ENCODE results near the gene GLT1D1.
"Not testable (repeated sequence)": the region's sequence is repeated elsewhere in the genome, so short reads cannot be mapped to it uniquely, and the experiment has no call there.

GLT1D1 gene

DNA sequence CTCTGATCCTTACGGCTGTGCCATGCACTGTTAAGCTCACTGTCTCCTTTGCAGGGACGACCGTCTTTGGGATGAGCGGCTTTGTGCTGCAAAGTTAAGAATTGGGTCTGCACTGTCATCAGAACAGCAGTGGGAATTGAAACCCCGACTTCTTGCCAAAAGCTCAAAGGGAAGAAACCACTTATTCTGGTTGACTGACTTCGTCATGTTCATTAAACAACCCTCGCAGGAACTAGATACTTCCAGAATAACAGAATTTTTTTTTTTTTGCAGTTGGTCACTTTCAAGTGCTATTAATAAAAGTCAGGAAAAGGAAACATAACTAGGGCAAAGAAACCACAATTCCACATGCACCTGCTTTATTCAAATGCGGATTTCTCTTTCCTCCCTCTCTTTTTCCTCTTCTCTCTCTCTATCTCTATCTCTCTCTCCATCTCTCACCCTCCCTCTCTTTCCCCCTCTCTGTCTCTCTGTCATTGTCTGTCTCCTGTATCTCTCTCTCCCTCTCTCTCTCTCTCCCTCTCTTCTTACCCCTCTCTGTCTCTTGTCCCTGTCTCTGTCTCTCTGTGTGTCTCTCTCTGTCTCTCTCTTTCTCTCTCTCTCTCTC is 12.3 kb upstream of the GLT1D1 start:
- no peak for DNase-seq
- H3K27me3 ChIP-seq, result no peaks in the 10 kb centered on the region
- H3K4me3 ChIP-seq (ENCODE audit: low read depth, low read length), result no peak overlapping the region
- H3K36me3 ChIP-seq, result no peaks in the 10 kb centered on the region
- H3K9me3 ChIP-seq, result no peaks in the 10 kb centered on the region
- H3K4me1 ChIP-seq, result no peaks in the 10 kb centered on the region
- TF ChIP-seq CTCF (IDR thresholded peaks at IDR 0.05; ENCODE audit: low read depth, low read length), result no peak

DNA sequence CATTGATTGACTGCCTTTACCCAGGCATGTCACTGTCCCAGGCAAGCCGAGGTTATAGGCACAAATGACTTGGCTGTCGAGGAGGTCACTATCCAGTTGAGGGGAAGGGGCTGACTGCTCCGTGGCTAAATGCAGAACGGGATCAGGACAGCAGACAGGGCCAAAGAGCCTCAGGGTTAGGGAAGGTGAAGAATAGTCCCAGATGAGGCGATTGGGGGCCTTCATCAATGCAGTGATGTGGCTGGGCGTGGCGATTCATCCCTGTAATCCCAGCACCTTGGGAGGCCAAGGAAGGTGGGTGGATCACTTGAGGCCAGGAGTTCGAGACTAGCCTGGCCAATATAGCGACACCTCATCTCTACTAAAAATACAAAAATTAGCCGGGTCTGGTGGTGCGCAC is 10.7 kb upstream of the GLT1D1 start:
- Histone ChIP-seq H3K9me3 (no peaks in the 10 kb centered on the region), H3K4me1 (no peaks in the 10 kb centered on the region), H3K27me3 (no peaks in the 10 kb centered on the region), H3K36me3 (no peaks in the 10 kb centered on the region), H3K4me3 (ENCODE audit: low read depth, low read length) (no peak overlapping the region)
- DNase-seq, result no peak
- no peak for TF ChIP-seq CTCF (IDR thresholded peaks at IDR 0.05; ENCODE audit: low read depth, low read length)

DNA sequence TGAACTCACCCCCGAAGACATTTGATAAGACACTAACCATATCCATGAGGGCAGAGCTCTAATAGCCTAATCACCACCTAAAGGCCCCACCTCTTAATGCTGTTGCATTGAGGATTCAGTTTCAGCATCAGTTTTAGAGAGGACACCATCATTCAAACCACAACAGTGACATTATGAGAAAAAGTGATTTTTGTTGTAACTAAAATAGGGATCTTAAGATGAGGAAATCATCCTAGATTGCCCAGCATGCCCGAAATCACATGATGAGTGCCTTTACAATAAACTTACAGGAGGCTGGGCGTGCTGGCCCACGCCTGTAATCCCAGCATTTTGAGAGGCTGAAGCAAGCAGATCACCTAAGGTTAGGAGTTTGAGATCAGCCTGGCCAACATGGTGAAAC is 9.7 kb upstream of the GLT1D1 start:
- Histone ChIP-seq H3K4me3 (ENCODE audit: low read depth, low read length) (no peak overlapping the region), H3K9me3 (no peaks in the 10 kb centered on the region), H3K27me3 (no peaks in the 10 kb centered on the region), H3K36me3 (no peaks in the 10 kb centered on the region), H3K4me1 (no peaks in the 10 kb centered on the region)
- DNase-seq, result no peak
- no peak for TF ChIP-seq CTCF (IDR thresholded peaks at IDR 0.05; ENCODE audit: low read depth, low read length)

- no peak for DNase-seq
- no peaks in the 10 kb centered on the region for H3K27me3 ChIP-seq
Observed at GRCh38 chr12:128844031-128844635, 9.1 kb upstream of the GLT1D1 start.

GRCh38 chr12:128846671-128847070 is 6.6 kb upstream of the GLT1D1 start:
- DNase-seq; H3K4me1 ChIP-seq; H3K36me3 ChIP-seq; H3K9me3 ChIP-seq; H3K4me3 ChIP-seq (ENCODE audit: low read depth, low read length); H3K27me3 ChIP-seq: not testable (repeated sequence)

More at GRCh38 chr12:128844031-128844635, 9.1 kb upstream of the GLT1D1 start:
- H3K36me3 ChIP-seq, result no peaks in the 10 kb centered on the region
- no peak overlapping the region for H3K4me3 ChIP-seq (ENCODE audit: low read depth, low read length)
- no peak for TF ChIP-seq CTCF (IDR thresholded peaks at IDR 0.05; ENCODE audit: low read depth, low read length)
- H3K9me3 ChIP-seq, result no peaks in the 10 kb centered on the region
- no peaks in the 10 kb centered on the region for H3K4me1 ChIP-seq

DNA sequence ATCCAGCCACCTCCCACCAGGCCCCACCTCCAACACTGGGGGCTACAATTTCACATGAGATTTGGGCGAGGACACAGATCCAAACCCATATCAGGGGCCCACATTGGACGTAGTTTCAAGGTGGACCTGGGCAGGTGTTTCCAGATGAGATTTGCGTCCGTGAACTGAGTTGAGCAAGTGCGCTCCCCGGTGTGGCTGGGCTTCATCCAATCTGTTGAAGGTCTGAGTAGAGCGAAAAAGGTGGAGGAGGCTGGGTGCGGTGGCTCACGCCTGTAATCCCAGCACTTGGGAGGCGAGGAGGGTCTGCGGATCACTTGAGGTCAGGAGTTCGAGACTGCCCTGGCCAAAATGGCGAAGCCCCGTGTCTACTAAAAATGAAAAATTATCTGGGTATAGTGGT is 4.9 kb upstream of the GLT1D1 start:
- no peak for TF ChIP-seq CTCF (IDR thresholded peaks at IDR 0.05; ENCODE audit: low read depth, low read length)
- DNase-seq, result no peak
- H3K4me3 ChIP-seq (ENCODE audit: low read depth, low read length), result no peak overlapping the region
- no peaks in the 10 kb centered on the region for H3K4me1 ChIP-seq
- H3K27me3 ChIP-seq, result no peaks in the 10 kb centered on the region
- H3K9me3 ChIP-seq, result no peaks in the 10 kb centered on the region
- H3K36me3 ChIP-seq, result no peaks in the 10 kb centered on the region

DNA sequence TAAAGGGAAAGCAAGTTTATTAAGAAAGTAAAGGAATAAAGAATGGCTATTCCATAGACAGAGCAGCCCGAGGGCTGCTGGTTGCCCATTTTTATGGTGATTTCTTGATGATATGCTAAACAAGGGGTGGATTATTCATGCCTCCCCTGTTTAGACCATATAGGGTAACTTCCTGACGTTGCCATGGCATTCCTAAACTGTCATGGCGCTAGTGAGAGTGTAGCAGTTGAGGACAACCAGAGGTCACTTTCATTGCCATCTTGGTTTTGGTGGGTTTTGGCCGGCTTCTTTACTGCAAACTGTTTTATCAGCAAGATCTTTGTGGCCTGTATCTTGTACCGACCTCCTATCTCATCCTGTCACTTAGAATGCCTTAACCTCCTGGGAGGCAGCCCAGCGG is 3.5 kb upstream of the GLT1D1 start:
- not testable (repeated sequence) for H3K4me1 ChIP-seq; H3K9me3 ChIP-seq; H3K4me3 ChIP-seq (ENCODE audit: low read depth, low read length); H3K27me3 ChIP-seq; DNase-seq; H3K36me3 ChIP-seq

Measured in BE2C (cell line).